H7 (cell line): ENCODE measurements around the gene HDAC1. TPM values are rescaled to one million over a fixed set of nuclear protein-coding genes. Genes with fewer than 3 reads are reported as not detected.
"Not testable (repeated sequence)": the region's sequence is repeated elsewhere in the genome, so short reads cannot be mapped to it uniquely, and the experiment has no call there.

Experiments used
- DNase-seq: peaks from one replicate; pipeline ENCODE4 v3.0.0; 2012
- H3K27me3 ChIP-seq: 2 replicates; pipeline ENCODE4 v1.6.0; 2011; ENCODE audit warnings: mild to moderate bottlenecking, low read length; ENCODE audit not compliant: control insufficient read depth, insufficient read depth
- H3K36me3 ChIP-seq: replicated peaks from 2 replicates; pipeline ENCODE4 v1.5.1; 2011; ENCODE audit warnings: low read length; ENCODE audit not compliant: control insufficient read depth, insufficient read depth
- H3K4me3 ChIP-seq: 2 replicates; pipeline ENCODE4 v1.5.1; 2011; ENCODE audit warnings: low read depth, mild to moderate bottlenecking, control low read depth, low read length, moderate library complexity; ENCODE audit not compliant: insufficient read depth
- total RNA-seq: library from RNA; depleted of rRNA; stranded (reverse); fragments of >200 nt; shearing (Covaris generic); gene quantifications from 2 replicates; pipeline ENCODE4 v1.2.3, GENCODE V29; 2014; rRNA removed

The HDAC1 gene
- 133 and 151 TPM in 2 replicates for total RNA-seq

DNA sequence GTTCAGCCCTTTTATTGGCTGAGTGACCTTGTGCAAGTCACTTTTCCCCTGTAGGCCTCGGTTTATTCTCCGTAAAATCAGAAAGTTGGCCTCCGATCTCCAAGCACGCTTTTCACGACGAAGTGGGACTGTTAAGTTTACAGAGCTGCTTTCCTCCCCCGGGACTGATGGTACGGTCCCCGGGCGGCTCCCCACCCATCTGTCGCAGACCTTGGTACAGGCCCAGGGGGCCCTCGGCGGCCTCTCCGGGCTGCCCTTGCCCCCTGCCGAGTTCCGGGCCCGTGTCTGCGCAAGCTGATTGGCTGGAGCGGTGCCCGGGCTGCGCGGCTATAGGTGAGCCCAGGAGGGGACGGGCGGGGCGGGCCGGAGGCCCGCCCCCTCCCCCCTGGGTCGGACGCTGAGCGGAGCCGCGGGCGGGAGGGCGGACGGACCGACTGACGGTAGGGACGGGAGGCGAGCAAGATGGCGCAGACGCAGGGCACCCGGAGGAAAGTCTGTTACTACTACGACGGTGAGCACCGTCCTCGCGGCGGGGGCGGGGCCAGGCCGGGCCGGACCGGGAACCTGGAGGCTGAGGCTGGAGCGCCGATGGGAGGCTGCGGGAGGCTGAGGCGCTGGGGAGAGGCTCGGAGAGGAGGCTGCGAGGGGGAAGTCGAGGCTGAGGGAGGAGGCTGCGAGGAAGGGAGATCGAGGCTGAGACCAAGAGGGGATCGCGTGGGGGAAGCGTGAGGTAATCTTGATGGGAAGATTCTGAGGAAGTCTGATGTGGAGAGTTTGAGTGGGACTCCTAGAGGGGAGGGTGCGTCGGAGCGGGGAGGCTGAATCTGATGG lies at the start of gene HDAC1:
TSS of gene HDAC1 (plus strand) at position 376 of the 831 bp plus-strand sequence. CDS start at position 463, 87 bp downstream.
- H3K27me3 ChIP-seq = no peaks in the 10 kb centered on the region
- DNase-seq = peak; percentile 100
- H3K4me3 ChIP-seq = peak within 1 kb of the TSS; percentile 92
- H3K36me3 ChIP-seq = no peaks in the 10 kb centered on the region; the same call in 1 of the 2 replicates

DNA sequence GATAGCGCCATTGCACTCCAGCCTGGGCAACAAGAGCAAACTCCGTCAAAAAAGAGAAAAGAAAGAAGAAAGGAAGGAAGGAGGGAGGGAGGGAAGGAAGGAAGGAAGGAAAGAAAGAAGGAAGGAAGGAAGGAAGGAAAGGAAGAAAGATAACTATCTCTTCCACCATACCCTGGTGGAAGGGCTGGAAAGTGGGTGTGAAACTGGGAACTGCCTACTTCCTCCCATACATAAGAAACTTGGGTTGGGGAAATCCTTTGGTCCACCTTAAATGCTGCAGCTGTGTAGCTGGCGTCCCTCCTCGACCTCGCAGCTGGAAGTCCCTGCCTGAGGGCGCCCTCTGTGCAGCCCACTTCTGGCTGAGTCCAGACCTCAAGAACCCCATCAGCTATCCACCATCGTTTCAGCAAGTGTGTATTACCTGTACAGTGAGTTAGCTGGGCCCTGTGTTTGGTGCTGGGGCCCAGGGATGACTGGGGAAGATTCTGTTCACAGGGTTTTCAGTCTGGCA lies 49.5 kb upstream of the HDAC1 start:
- Histone ChIP-seq H3K4me3 (no peak overlapping the region), H3K36me3 (no peaks in the 10 kb centered on the region), H3K27me3 (peaks cover 5% of the 10 kb centered on the region; the same call in 1 of the 2 replicates)
- peak; percentile 52 for DNase-seq

DNA sequence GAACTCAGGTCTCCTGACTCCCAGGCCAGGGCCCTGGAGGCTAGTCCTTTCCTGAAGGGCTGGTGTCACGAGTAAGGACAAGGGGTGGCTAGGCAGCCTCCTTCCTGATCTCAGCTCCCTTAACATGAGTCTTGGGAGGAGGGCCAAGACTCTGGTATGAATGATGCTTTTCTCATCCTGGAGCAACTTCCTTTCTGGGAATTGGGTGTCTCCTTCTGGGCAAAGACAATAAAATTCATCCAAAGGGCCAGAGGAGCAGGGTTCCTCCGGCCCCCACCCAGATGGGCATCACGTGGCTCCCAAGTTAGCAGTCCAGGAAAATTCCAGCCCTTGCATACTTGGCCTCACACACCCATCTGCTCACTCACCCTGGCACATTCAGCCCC lies 45.0 kb upstream of the HDAC1 start, which contains the start of gene FAM167B:
TSS of gene FAM167B (plus strand) at position 335 of the 386 bp plus-strand sequence. CDS start 200 bp downstream, outside the sequence.
- H3K36me3 ChIP-seq = no peaks in the 10 kb centered on the region
- peak; percentile 21 for DNase-seq
- H3K27me3 ChIP-seq = no peaks in the 10 kb centered on the region
- no peak within 1 kb of the TSS for H3K4me3 ChIP-seq

DNA sequence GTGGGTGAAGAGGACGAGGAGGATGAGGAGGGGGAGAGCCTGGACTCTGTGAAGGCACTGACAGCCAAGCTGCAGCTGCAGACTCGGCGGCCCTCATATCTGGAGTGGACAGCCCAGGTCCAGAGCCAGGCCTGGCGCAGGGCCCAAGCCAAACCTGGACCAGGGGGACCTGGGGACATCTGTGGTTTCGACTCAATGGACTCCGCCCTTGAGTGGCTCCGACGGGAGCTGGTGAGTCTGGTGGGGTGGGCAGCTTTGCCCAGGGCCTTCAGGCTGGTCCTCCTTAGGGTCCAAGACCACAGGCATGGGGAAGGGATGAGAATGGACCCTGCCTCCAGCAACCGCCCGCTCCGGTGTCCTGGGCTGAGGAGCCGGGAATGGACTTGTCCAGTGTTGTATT lies 44.4 kb upstream of the HDAC1 start:
- Histone ChIP-seq H3K27me3 (no peaks in the 10 kb centered on the region), H3K36me3 (no peaks in the 10 kb centered on the region), H3K4me3 (no peak overlapping the region)
- peak; percentile 24 for DNase-seq

DNA sequence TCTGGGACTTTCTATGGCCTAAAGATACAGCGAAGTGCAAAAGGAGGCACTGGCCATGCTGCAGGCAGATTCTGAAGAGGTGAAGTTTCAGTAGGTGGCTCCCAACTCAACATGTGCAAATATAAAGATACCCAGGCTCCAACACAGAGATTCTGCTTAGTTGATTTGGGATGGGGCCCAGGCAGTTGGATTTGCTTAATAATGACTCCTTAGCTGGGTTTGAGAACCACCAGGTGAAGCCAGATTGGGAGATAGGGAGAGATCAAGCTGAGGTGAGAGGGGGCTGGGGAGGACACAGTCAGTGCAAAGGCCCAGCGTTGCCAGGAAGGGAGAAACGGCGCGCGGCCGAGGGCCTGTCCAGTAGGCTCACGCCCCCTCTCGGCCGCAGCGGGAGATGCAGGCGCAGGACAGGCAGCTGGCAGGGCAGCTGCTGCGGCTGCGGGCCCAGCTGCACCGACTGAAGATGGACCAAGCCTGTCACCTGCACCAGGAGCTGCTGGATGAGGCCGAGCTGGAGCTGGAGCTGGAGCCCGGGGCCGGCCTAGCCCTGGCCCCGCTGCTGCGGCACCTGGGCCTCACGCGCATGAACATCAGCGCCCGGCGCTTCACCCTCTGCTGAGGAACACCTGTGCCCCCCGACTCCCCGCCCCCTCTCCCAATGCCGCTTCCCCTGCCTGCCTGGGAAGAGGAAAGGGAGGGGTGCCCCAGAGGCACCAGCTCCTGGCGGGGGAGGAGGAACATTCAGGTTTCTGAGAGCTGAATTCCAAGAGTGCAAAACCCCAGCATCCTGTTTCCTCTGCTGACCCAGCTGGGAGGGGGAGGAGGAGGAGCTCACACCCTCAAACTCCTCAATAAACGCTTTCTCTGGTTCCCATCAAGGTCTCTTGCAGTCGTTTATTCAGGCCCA lies 43.6 kb upstream of the HDAC1 start:
- Histone ChIP-seq H3K4me3 (peak overlapping the region; percentile 46), H3K27me3 (no peaks in the 10 kb centered on the region), H3K36me3 (no peaks in the 10 kb centered on the region)
- peak; percentile 97 for DNase-seq

DNA sequence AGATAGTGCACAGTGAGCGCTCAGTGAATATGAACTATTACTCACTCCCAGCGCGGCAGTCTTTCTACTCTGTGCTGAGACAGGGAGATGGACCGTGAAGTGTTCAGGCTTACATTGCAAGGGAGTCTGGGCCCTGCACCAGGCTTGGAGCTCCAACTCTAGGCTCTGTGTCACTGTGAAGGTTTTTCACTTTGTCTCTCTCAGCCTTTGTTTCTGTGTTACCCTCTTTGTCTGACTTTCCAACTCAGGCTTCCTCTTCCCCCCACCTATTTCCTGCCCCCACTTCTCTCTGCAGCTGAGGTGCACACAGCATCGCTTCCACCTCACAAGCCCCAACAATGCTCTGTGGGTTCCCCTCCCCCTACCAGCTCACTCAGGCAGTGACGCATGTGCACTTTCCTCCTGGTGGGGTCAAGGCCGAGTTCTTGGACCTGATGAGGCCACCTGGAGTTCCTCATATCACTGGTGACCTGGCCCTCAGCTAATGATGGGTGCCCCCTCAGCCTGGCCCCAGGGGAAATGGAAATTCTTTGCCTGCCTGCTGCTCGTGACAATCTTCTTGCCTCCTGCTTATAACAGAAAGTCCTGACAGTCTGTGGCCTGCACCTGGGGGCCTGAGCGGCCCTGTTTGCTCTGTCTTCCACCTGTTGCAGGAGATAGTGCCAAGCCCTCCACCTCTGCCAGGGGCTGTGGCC lies 41.9 kb upstream of the HDAC1 start:
- H3K4me3 ChIP-seq = no peak overlapping the region
- H3K27me3 ChIP-seq = no peaks in the 10 kb centered on the region
- peak; percentile 53 for DNase-seq
- H3K36me3 ChIP-seq = no peaks in the 10 kb centered on the region

DNA sequence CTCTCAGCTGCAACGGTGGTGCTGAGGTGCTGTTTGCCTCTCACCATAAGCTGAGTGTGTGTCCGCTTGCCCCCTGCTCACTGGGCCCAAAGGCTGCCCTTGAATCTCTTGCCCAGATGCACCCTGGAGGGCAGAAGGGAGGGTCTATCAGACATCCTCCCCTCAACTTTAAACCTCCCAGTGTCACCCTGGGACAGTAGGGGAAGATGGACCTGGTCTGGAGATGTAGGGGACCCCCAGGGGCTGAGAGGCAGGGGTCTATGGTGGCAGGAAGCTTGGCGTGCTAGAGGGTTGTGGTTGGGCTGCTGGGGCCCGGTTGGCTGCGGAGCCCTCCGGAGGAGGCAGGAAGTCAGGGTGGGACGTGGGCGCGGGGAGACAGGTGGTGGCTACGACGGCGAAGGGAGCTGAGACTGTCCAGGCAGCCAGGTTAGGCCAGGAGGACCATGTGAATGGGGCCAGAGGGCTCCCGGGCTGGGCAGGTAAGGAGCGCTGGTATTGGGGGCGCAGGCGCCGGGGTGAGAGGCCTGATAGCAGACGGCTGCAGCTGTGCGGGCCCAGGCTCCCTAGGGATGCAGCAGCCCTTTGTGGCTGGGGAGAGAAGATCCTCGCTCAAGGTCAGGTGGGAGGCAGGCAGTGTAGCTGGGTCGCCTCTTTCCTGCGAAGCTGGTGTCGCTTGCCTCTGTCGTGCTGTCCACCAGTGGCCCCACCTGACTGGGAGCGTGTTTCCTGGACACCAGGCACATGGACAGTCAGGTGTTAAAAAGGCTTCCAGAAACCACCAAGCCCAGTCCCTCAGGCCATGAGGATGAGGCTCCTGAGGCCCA lies 40.8 kb upstream of the HDAC1 start, which contains the start of gene LCK:
TSS of gene LCK (plus strand) at position 373 of the 824 bp plus-strand sequence. CDS start 23,065 bp downstream, outside the sequence.
- H3K4me3 ChIP-seq = no peak within 1 kb of the TSS
- no peaks in the 10 kb centered on the region for H3K27me3 ChIP-seq
- peak; percentile 56 for DNase-seq
- no peaks in the 10 kb centered on the region for H3K36me3 ChIP-seq

DNA sequence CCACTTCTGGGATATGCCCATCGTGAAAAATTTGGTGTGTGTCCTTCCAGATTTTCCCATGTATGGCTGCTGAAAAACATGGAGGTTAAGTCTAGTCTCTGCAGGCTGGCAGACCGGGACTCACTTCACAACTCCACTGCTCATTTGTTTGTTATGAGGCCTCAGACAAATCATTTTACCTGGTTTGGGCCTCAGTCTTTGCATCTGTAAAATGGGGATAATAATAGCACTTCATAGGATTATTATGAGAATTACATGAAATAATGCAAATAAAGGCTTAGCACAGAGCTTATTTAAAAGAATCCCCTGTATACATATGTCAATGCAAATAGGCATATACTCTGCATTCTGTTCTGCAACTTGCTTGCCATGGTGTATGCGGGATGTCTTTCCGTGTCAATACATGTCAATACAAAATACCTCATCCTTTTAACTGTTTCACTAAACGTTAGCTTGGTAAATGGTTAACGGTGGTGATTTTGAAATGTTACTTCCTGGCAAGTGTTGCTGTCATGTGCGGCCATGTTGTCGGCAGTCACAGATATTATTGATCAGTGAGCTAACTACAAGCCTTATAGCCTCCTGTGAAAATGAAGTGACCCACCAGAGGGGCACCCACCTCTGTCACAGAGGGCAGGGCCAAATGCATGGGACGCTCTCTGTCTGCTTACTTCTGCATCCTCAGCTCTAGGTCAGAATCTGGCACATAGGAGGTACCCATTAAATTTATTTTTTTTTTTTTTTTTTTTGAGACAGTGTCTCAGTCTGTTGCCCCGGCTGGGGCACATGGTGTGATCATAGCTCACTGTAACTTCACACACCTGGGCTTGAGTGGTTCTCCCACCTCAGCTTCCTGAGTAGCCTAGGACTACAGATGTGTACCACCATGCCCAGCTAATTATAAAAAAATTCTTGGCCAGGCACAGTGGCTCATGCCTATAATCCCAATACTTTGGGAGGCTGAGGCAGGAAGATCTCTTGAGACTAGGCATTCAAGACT lies 36.5 kb upstream of the HDAC1 start:
- no peak overlapping the region for H3K4me3 ChIP-seq
- no peak for DNase-seq
- no peaks in the 10 kb centered on the region for H3K36me3 ChIP-seq
- no peaks in the 10 kb centered on the region for H3K27me3 ChIP-seq

DNA sequence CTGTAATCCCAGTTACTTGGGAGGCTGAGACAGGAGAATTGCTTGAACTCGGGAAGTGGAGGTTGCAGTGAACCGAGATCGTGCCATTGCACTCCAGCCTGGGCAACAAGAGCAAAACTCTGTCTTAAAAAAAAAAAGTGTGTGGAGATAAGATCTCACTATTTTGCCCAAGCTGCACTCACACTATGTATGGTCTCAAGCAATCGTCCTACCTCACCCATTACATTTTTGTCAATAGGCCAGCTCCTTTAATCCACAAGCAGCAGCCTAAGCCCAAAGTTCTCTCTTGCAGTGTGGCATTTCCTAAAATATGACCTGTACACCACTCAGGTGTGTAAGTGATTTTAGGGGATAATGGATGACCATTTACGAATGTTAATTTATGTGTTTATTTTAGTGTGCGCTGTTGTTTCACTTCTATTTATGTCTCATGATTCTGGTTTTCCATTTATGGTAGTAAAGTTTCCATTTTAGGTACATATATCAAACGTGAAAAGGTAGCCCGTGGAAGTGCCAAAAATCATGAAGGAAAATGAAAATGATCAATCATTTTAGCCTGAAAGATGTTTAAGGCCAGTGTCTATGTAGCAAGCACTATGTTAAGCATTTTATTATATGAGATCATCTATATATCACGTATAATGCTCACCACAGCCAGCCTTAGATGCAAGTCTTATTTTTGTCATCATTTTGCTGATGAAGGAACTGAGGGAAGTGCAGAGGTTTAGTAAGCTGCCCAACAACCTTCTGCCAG lies 35.2 kb upstream of the HDAC1 start:
- no peaks in the 10 kb centered on the region for H3K36me3 ChIP-seq

DNA sequence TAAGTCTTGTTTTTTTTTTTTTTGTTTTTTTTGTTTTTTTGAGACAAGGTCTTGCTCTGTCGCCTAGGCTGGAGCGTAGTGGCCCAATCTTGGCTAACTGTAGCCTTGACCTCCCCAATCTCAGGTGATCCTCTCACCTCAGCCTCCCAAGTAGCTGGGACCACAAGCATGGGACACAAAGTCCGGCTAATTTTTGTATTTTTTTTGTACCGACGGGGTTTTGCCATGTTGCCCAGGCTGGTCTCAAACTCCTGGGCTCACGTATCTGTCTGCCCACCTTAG lies 34.7 kb upstream of the HDAC1 start:
- Histone ChIP-seq H3K27me3 (no peaks in the 10 kb centered on the region), H3K36me3 (no peaks in the 10 kb centered on the region), H3K4me3 (no peak overlapping the region)
- DNase-seq = no peak

More for the DNA sequence above, 35.2 kb upstream of the HDAC1 start:
- Histone ChIP-seq H3K4me3 (no peak overlapping the region), H3K27me3 (no peaks in the 10 kb centered on the region)
- no peak for DNase-seq

DNA sequence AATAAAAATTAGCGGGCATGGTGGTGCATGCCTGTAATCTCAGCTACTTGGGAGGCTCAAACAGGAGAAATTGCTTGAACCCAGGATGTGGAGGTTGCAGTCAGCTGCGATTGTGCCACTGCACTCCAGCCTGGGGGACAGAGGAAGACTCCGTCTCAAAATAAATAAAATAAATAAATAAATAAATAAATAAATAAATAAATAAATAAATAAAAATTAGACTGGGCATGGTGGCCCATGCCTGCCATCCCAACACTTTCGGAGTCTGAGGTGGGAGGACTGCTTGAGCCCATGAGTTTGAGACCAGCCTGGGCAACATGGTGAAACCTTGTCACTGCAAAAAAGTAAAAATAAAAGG lies 28.7 kb upstream of the HDAC1 start:
- not testable (repeated sequence) for DNase-seq, H3K27me3 ChIP-seq, H3K36me3 ChIP-seq, H3K4me3 ChIP-seq

DNA sequence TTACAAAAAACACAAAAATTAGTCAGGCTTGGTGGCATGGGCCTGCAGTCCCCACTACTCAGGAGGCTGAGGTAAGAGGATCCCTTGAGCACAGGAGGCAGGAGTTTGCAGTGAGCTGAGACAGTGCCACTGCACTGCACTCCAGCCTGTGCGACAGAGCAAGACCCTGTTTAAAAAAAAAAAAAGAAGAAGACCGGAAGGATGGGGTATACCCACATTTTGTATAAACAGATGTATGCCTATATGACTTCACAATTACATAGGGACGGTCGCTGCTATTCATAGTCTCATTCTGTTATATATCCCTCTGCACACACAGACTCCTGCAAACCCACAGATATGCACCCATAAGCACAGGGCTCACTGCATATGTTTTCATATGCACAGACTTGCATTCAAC lies 28.1 kb upstream of the HDAC1 start:
- Histone ChIP-seq H3K36me3 (no peaks in the 10 kb centered on the region), H3K27me3 (no peaks in the 10 kb centered on the region), H3K4me3 (no peak overlapping the region)
- DNase-seq = no peak
